Right cardiac atrium (tissue), 5 donors: ENCODE results near the gene XPO4. TPM values are rescaled to one million over a fixed set of nuclear protein-coding genes. Genes with fewer than 3 reads are reported as not detected.
"Not testable (repeated sequence)": the region's sequence is repeated elsewhere in the genome, so short reads cannot be mapped to it uniquely, and the experiment has no call there.

Experiments used
- ATAC-seq, 2 donors: fragments of 200-7000 bp; cut with Tn5 transposase; one replicate each; pipeline versions ENCODE4 v1.8.0 to v1.9.1; 2020; ENCODE audit warnings: moderate library complexity in 2 of 2, mild to moderate bottlenecking in 1 of 2
- DNase-seq, 3 donors: peaks; one replicate each; pipeline ENCODE4 v3.0.0-alpha.2; 2020
- H3K27ac ChIP-seq: one replicate; pipeline ENCODE4 v1.5.1; 2013; ENCODE audit warnings: mild to moderate bottlenecking, low read length, control low read depth, moderate library complexity
- H3K27me3 ChIP-seq: one replicate; pipeline ENCODE4 v1.6.1; 2013; ENCODE audit not compliant: control insufficient read depth, insufficient read depth
- H3K4me1 ChIP-seq: one replicate; pipeline ENCODE4 v1.6.1; 2013; ENCODE audit warnings: low read length; ENCODE audit not compliant: control insufficient read depth, insufficient read depth
- H3K4me3 ChIP-seq: one replicate; pipeline ENCODE4 v1.5.1; 2013; ENCODE audit warnings: low read length, control low read depth
- H3K9me3 ChIP-seq: one replicate; pipeline ENCODE4 v1.6.1; 2013; ENCODE audit warnings: low read length; ENCODE audit not compliant: control insufficient read depth
- WGBS: extraction: QIAGEN DNeasy Blood & Tissue Kit; methylation state at CpG from one replicate; pipeline ENCODE4 v1.1.7; 2013; 5-methylcytosine and 5-hydroxymethylcytosine counted together
- intact Hi-C, 4 donors: fragments of 100-400 bp; cut with DNase I; formaldehyde crosslinking; loops; one replicate each; pipeline versions ENCODE4 v1.11.0 to v1.14.0; 2022 to 2023
- polyA plus RNA-seq: library from polyadenylated mRNA; stranded (reverse); fragments of 200-250 nt; gene quantifications from one replicate; pipeline ENCODE4 v1.2.3, GENCODE V29; 2013
- total RNA-seq, 4 donors: library from RNA; stranded (reverse); fragmentation: NEBNext Ultra II Directional; extraction: Animal tissue kit (Norgen Biotek cat#: 25700); gene quantifications; one replicate each; pipeline ENCODE4 v1.2.1, GENCODE V29; 2021
- donor health status: healthy with polysubstance abuse.
- donor health status: DM: no; HTN: yes; CAD: no.
- donor health status: DM: no; HTN: no; CAD: no.
- donor health status: DM: no; HTN: yes; CAD: no; lungs with severe emphysema.
- donor health status: DM: yes; HTN: yes; CAD: no.

XPO4 gene
- total and polyA plus RNA-seq, 5 donors, result 2.9 to 13.8 (median 10.3) TPM

GRCh38 chr13:20925395-20925790 lies 22.8 kb upstream of the XPO4 start:
- not testable (repeated sequence) for ATAC-seq, H3K4me1 ChIP-seq, DNase-seq, H3K27me3 ChIP-seq, H3K9me3 ChIP-seq, H3K4me3 ChIP-seq, H3K27ac ChIP-seq
- 74% methylated on average over 13 of the region's 13 CpGs for WGBS
- intact Hi-C loops, result loop anchor here (10.0 kb wide), 4 partner anchors 211 to 741 kb away; partner anchors contain the start of gene GJB2 (in 1 of the 4)

GRCh38 chr13:20924758-20925394 lies 22.3 kb upstream of the XPO4 start:
- Histone ChIP-seq H3K27me3 (no peaks in the 10 kb centered on the region), H3K9me3 (no peaks in the 10 kb centered on the region), H3K4me1 (no peaks in the 10 kb centered on the region), H3K4me3 (no peak overlapping the region), H3K27ac (no peak overlapping the region)
- DNase-seq (peak; percentile 76 to 88 (median 78)), ATAC-seq (peak in 1 of 2 donors; percentile 57)
- intact Hi-C loops, result loop anchor here (5.0 to 10.0 kb wide), 6 partner anchors 210 to 740 kb away; partner anchors contain the start of gene GJB2 (in 1 of the 4)
- WGBS, result 32% methylated on average over 3 of the region's 3 CpGs

GRCh38 chr13:20923272-20923671 lies 20.7 kb upstream of the XPO4 start:
- H3K9me3 ChIP-seq, result no peaks in the 10 kb centered on the region
- intact Hi-C loops, result loop anchor here (5.0 to 10.0 kb wide), 6 partner anchors 208 to 738 kb away; partner anchors contain the start of gene GJB2 (in 1 of the 4)
- WGBS, result 71% methylated on average over 4 of the region's 4 CpGs
- DNase-seq (peak in 1 of 3 donors; percentile 12), ATAC-seq (no peak)
- H3K4me3 ChIP-seq, result no peak overlapping the region
- no peak overlapping the region for H3K27ac ChIP-seq
- H3K27me3 ChIP-seq, result no peaks in the 10 kb centered on the region
- H3K4me1 ChIP-seq, result no peaks in the 10 kb centered on the region

- DNase-seq, result peak in 1 of 3 donors; percentile 2
- no peak overlapping the region for H3K27ac ChIP-seq
- H3K4me3 ChIP-seq, result no peak overlapping the region
- intact Hi-C loops, result loop anchor here (5.0 to 10.0 kb wide), 6 partner anchors 207 to 737 kb away; partner anchors contain the start of gene GJB2 (in 1 of the 4)
- H3K27me3 ChIP-seq, result no peaks in the 10 kb centered on the region
- no peak for ATAC-seq
- no peaks in the 10 kb centered on the region for H3K9me3 ChIP-seq
- H3K4me1 ChIP-seq, result no peaks in the 10 kb centered on the region
- WGBS, result 81% methylated on average over 4 of the region's 4 CpGs
These were observed 19.0 kb upstream of the XPO4 start for GRCh38 chr13:20921572-20921971.

- H3K27me3 ChIP-seq, H3K4me1 ChIP-seq, H3K27ac ChIP-seq, H3K9me3 ChIP-seq, intact Hi-C loops, DNase-seq, H3K4me3 ChIP-seq, ATAC-seq: not testable (repeated sequence)
- WGBS, result 95% methylated on average over 6 of the region's 6 CpGs
These were observed 13.1 kb upstream of the XPO4 start for GRCh38 chr13:20915676-20916075.

- DNase-seq, result no peak
These were observed 8.5 kb upstream of the XPO4 start for GRCh38 chr13:20911037-20911436.

GRCh38 chr13:20908714-20909497 lies 6.4 kb upstream of the XPO4 start:
- Histone ChIP-seq H3K4me3 (no peak overlapping the region), H3K9me3 (no peaks in the 10 kb centered on the region), H3K4me1 (no peaks in the 10 kb centered on the region), H3K27me3 (no peaks in the 10 kb centered on the region), H3K27ac (no peak overlapping the region)
- WGBS, result 59% methylated on average over 6 of the region's 6 CpGs
- intact Hi-C loops, result no loop called here
- ATAC-seq (no peak), DNase-seq (no peak)

More at GRCh38 chr13:20911037-20911436, 8.5 kb upstream of the XPO4 start:
- no peak for ATAC-seq
- Histone ChIP-seq H3K27ac (no peak overlapping the region), H3K4me1 (no peaks in the 10 kb centered on the region), H3K9me3 (no peaks in the 10 kb centered on the region), H3K4me3 (no peak overlapping the region), H3K27me3 (no peaks in the 10 kb centered on the region)
- intact Hi-C loops, result no loop called here
- 92% methylated on average over 6 of the region's 6 CpGs for WGBS

- ATAC-seq (no peak), DNase-seq (no peak)
- Histone ChIP-seq H3K4me3 (no peak overlapping the region), H3K27me3 (no peaks in the 10 kb centered on the region), H3K27ac (no peak overlapping the region), H3K9me3 (no peaks in the 10 kb centered on the region), H3K4me1 (peaks cover 1% of the 10 kb centered on the region)
- intact Hi-C loops, result no loop called here
These were observed 2.4 kb upstream of the XPO4 start for GRCh38 chr13:20904908-20905307.

- Histone ChIP-seq H3K4me1 (peaks cover 1% of the 10 kb centered on the region), H3K4me3 (peak overlapping the region; percentile 63), H3K9me3 (no peaks in the 10 kb centered on the region), H3K27ac (peak overlapping the region; percentile 97), H3K27me3 (no peaks in the 10 kb centered on the region)
- DNase-seq, result no peak
- WGBS, result 21% methylated on average over 14 of the region's 14 CpGs
- ATAC-seq, result no peak
- intact Hi-C loops, result no loop called here
These were observed 574 bp upstream of the XPO4 start for GRCh38 chr13:20903164-20903475.

GRCh38 chr13:20901668-20902437 lies 693 bp downstream of the XPO4 start:
- no peaks in the 10 kb centered on the region for H3K27me3 ChIP-seq
- 4% methylated on average over 21 of the region's 21 CpGs for whole genome bisulfite sequencing
- ATAC-seq (peak; percentile 22 to 60), DNase-seq (peak in 1 of 3 donors; percentile 30)
- H3K4me3 ChIP-seq, result peak overlapping the region; percentile 63
- H3K27ac ChIP-seq, result peak overlapping the region; percentile 97
- intact Hi-C loops, result no loop called here
- no peaks in the 10 kb centered on the region for H3K9me3 ChIP-seq
- peaks cover 1% of the 10 kb centered on the region for H3K4me1 ChIP-seq

GRCh38 chr13:20894245-20894644 lies 8.3 kb downstream of the XPO4 start:
- H3K4me1 ChIP-seq, result no peaks in the 10 kb centered on the region
- no peak overlapping the region for H3K4me3 ChIP-seq
- no peaks in the 10 kb centered on the region for H3K9me3 ChIP-seq
- ATAC-seq (no peak), DNase-seq (no peak)
- H3K27ac ChIP-seq, result no peak overlapping the region
- no peaks in the 10 kb centered on the region for H3K27me3 ChIP-seq
- intact Hi-C loops, result no loop called here
- 92% methylated on average over 2 of the region's 2 CpGs for WGBS
